Measurements from ENCODE around the gene EFNB2. TPM values are rescaled to one million over a fixed set of nuclear protein-coding genes. Genes with fewer than 3 reads are reported as not detected.

EFNB2 gene
- total and polyA plus RNA-seq, 2 of the 13 experiments (the other 11 are each of a cell fraction or from before 2014, with no cell fraction given), result 0.11 to 0.20 TPM

- TF ChIP-seq, protein P1, sequence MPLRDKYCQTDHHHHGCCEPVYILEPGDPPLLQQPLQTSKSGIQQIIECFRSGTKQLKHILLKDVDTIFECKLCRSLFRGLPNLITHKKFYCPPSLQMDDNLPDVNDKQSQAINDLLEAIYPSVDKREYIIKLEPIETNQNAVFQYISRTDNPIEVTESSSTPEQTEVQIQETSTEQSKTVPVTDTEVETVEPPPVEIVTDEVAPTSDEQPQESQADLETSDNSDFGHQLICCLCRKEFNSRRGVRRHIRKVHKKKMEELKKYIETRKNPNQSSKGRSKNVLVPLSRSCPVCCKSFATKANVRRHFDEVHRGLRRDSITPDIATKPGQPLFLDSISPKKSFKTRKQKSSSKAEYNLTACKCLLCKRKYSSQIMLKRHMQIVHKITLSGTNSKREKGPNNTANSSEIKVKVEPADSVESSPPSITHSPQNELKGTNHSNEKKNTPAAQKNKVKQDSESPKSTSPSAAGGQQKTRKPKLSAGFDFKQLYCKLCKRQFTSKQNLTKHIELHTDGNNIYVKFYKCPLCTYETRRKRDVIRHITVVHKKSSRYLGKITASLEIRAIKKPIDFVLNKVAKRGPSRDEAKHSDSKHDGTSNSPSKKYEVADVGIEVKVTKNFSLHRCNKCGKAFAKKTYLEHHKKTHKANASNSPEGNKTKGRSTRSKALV (CRISPR knock-in tag; IDR thresholded peaks at IDR 0.05), result no peak
- no peak for TF ChIP-seq MBD4 (IDR thresholded peaks at IDR 0.05; ENCODE audit: borderline replicate concordance, low read length)
- no peak for TF ChIP-seq PRDM4 (CRISPR knock-in tag; IDR thresholded peaks at IDR 0.05; ENCODE audit: borderline replicate concordance)
These were observed 22.2 kb downstream of the EFNB2 start (continued) for GRCh38 chr13:106513025-106513983.

DNA sequence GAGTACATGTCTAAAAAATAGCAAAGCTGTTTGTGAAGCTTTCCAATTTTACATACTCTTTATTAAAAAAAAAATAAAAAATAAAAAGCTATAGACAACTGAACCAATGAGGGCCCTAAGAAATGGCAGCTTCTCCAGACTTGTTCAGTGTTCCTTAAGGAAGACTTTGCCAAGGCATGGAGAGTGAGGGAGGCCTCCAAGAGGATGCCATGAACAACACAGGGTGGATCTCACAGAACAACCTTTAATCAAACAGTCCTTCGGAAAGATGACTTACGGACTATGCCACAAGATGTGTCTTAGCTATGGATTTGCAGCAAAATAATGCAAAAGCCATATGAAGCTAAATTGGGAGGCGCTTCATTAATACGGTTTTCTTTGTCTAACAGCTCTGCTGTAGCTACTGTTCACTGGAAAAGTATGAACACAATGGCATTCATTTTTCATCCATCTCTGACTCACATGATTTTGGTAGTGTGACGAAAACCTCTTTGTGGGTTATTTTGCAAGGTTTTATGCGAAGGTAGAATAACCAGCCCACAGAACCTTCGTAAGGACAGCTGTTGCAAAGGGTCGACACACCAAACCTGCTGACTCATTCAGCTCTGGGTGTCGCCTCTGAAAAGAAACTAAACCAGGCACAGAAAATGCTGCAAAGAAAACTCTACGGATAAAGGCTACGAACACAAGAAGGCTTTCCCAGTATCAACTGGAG lies 27.7 kb downstream of the EFNB2 start:
- TF ChIP-seq GABPB1 (CRISPR knock-in tag; IDR thresholded peaks at IDR 0.05), result no peak
- TF ChIP-seq MIER3 (CRISPR knock-in tag; IDR thresholded peaks at IDR 0.05; ENCODE audit: borderline replicate concordance), result no peak
- peak; percentile 25; the same call in 1 of the 2 replicates for TF ChIP-seq NFE2L2 (IDR thresholded peaks at IDR 0.05; ENCODE audit: low read length)
- Histone ChIP-seq H4K20me1 (ENCODE audit: insufficient read depth, low read length) (no peaks in the 10 kb centered on the region), H3K27me3 (ENCODE audit: control insufficient read depth in 1 of 2, insufficient read depth in 2 of 2, low read length in 2 of 2) (no peaks in the 10 kb centered on the region), H3K9me3 (ENCODE audit: low read length) (no peaks in the 10 kb centered on the region), H3K4me2 (ENCODE audit: low read depth, low read length) (no peak overlapping the region), H3K4me3 (replicated peaks in 1 of 3; ENCODE audit: insufficient read depth in 1 of 3, low read depth in 2 of 3, low read length in 3 of 3) (no peak overlapping the region), H3K27ac (ENCODE audit: extremely low read length, insufficient read depth, low read length) (no peak overlapping the region), H3K36me3 (replicated peaks in 1 of 2; ENCODE audit: control insufficient read depth in 1 of 2, insufficient read depth in 2 of 2, low read length in 2 of 2) (no peaks in the 10 kb centered on the region), H3K9ac (ENCODE audit: insufficient read depth, low read depth, low read length) (no peak overlapping the region), H3K4me1 (ENCODE audit: insufficient read depth, low read length) (no peaks in the 10 kb centered on the region), H2AFZ (ENCODE audit: low read length) (peak overlapping the region; percentile 15), H3K79me2 (ENCODE audit: insufficient read depth, low read length) (no peaks in the 10 kb centered on the region)
- ATAC-seq (no peak), FAIRE-seq (no peak), DNase-seq (ENCODE audit: low spot score) (peak; percentile 1)
- CTCF ChIA-PET (ENCODE audit: low intra/inter-chr PET ratio, low total read pairs), result no interaction called here
- intact Hi-C loops (cut with micrococcal nuclease; ENCODE audit: unreplicated experiment), result no loop called here
- in situ Hi-C loops (cut with HindIII; ENCODE audit: extremely low pct_ligation_motif_present, low pct_unique_long_range_greater_than_20kb), result no loop called here
- BruUV-seq (replicated peaks), result no TSS peak
- WGBS (ENCODE audit: low lambda C conversion rate), result 52% methylated on average over 11 of the region's 11 CpGs
- POLR2A ChIA-PET, result no interaction called here
